HG03280 (cell line): ENCODE data around the gene SPATA31A3.
"Not testable (repeated sequence)": the region's sequence is repeated elsewhere in the genome, so short reads cannot be mapped to it uniquely, and the experiment has no call there.

Experiments used
- ATAC-seq: cut with Tn5 transposase; IDR thresholded peaks from one replicate; pipeline ENCODE4 v1.9.1; 2021; ENCODE audit warnings: mild to moderate bottlenecking, moderate library complexity; ENCODE audit not compliant: unreplicated experiment

Gene SPATA31A3

DNA sequence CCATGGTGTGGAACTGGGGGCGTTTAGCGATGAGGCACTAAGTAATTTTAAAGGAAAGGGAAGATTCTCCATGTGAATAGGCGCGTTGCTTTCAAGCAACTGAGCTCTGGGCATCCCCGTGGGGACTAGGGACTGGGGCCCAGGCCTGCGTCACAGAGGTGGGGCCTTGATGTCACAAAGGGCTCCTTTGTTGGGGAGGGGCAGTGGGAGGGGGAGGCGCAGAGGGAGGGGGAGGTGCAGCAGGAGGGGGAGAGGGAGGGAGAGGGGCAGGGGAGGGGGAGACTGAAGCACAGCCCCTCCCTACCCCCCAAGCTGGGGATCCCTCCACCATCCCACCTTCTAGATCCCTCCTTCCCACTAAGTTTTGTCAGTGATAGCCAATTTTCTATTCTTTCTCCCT is at the start of gene SPATA31A3:
Gene SPATA31A3 (minus strand): TSS at position 101 of the 400 bp plus-strand sequence. CDS start 29 bp downstream, at position 72.
- not testable (repeated sequence) for ATAC-seq

DNA sequence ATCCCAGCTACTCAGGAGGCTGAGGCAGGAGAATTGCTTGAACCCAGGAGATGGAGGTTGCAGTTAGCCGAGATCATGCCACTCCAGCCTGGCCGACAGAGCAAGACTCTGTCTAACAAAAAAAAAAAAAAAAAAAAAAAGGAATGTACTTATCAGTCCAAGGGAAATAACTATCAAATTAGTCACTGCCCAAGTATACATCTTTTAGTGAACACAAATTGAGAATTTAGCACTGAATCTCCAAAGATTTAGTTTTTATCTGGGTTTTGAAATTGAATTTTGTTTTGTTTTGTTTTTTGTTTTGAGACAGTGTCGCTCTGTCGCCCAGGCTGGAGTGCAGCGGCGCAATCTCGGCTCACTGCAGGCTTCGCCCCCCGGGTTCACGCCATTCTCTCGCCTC is 39.8 kb downstream of the SPATA31A3 start:
- ATAC-seq, result not testable (repeated sequence)

DNA sequence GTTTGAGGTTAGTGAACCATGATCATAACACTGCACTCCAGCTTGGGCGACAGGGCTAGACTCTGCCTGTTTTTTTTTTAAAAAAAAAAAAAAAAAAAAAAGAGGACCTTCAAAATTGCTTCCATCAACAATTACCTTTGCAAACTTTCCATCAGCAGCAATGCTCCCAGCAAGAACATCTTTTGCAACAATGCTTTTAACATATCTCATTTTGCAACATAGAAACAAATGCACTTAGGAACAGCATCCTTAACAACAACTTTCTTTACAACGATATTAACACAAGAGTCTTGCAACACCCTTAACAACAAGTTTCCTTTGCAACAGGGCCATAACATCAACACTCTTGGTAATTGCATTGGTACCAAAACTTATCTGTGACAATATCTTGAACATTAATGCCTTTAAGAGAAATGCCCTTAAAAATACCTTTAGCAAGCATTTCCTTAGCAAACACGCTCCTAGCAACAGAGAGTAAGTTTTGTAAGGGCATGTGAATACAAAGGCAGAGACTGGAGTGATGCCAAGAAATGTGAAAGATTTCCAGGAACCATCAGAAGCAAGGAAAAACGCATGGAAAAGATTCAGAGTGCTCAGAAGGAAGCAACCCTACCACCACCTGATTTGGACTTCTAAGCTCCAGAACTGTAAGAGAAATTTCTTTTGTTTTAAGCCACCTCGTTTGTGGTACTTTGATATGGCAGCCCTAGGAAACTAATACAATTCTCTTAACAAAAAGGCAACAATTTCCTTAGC is 49.8 kb downstream of the SPATA31A3 start:
- ATAC-seq, result not testable (repeated sequence)

DNA sequence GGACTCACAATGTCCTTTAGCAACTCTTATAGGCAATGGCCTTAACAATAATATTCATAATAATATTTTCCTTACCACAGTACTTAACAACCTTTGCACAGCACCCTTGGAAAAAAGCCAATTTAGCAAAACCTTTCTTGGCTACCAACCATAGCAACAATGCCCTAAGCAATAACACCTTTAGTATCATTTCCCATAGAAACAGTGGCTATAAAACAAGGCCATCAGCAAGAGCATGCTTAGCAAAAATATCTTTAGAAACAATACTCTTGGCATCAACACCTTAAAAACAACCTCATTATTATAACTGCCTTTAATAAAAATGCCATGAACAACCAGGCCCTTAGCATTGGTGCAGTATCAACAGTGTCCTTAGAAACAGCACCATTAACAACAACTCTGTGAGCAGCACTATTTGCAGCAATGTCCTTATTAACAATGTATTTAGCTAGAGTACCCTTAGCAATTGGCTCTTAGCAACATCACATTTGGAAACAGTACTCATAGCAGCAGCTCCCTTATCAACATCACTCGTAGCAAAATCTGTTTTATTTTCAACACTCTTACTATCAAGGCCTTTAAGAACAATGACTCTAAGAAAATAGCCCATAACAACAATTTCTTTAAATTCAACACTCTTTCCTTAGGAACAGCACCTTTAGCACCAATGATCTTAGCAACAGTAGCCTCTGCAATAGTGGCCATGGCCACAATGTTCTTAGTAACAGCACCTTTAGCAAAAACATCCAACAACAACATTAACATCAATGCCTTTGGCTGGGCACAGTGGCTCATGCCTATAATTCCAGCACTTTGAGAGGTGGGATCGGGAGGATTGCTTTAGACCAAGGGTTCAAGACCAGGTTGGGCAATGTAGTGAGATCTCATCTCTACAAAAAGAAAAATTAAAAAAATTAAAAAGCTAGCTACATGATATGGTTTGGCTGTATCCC is 52.2 kb downstream of the SPATA31A3 start:
- ATAC-seq, result not testable (repeated sequence)

DNA sequence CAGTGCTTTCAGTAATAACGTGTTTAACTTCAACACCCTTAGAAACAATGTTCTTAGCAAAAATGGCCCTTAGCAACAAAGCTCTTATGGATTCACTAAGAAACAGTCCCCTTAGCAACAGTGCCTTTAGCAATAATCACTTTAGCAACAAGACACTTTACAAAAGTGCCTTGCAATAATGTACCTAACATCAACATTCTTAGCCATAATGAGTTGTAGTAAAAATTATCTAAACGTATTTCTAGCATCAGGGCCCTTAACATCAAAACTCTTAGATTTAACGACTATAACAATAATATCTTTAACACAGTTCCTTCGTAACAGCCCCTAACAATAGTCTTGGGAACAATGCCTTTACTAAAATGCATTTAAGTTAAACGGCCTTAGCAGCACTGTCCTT is 54.0 kb downstream of the SPATA31A3 start:
- ATAC-seq, result not testable (repeated sequence)

DNA sequence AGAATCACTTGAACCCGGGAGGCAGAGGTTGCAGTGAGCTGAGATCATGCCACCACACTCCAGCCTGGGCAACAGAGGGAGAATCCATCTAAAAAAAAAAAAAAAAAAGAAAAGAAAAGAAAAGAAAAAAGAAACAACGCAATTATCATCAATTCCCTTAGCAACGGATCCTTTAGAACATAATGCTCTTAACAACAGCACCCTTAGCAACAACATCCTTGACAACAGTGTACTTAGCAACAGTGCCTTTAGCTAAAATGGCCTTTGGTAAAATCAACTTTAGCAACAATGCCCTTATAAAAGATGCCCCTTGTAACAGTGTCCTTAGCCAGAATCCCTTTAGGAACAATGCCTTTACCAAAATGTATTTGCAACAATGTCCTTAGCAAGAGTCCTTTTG is 54.7 kb downstream of the SPATA31A3 start:
- not testable (repeated sequence) for ATAC-seq
